GM12874 (cell line): ENCODE results near the gene BTBD19.
A peak's percentile ranks its signal among the peaks of the same experiment; 100 is the strongest.

ENCODE experiments used
- CTCF ChIP-seq: IDR thresholded peaks from 2 replicates; pipeline ENCODE4 v1.5.1; 2011; ENCODE audit warnings: low read depth, mild to moderate bottlenecking, control low read depth, low read length, moderate library complexity; ENCODE audit not compliant: insufficient read depth

BTBD19 gene

GRCh38 chr1:44835738-44836675, 27.7 kb downstream of the BTBD19 start:
- TF ChIP-seq CTCF = peak; percentile 86

GRCh38 chr1:44839576-44839975, 31.3 kb downstream of the BTBD19 start:
- TF ChIP-seq CTCF = no peak

- no peak for TF ChIP-seq CTCF
These were observed 34.2 kb downstream of the BTBD19 start for GRCh38 chr1:44842486-44842861.

- TF ChIP-seq CTCF = no peak
These were observed 34.7 kb downstream of the BTBD19 start, which contains the start of gene PTCH2 for GRCh38 chr1:44842862-44843655. TSS of gene PTCH2 (minus strand) at chr1:44843253. CDS start at chr1:44842932, 321 bp downstream.

GRCh38 chr1:44846985-44847384, 38.7 kb downstream of the BTBD19 start:
- no peak for TF ChIP-seq CTCF

GRCh38 chr1:44847845-44848244, 39.5 kb downstream of the BTBD19 start:
- TF ChIP-seq CTCF = no peak

GRCh38 chr1:44848456-44849181, 40.3 kb downstream of the BTBD19 start:
- TF ChIP-seq CTCF = no peak
